CD4-positive, CD25-positive, alpha-beta regulatory T cell (primary cell): ENCODE data around the gene ZNF592. TPM values are rescaled to one million over a fixed set of nuclear protein-coding genes. Genes with fewer than 3 reads are reported as not detected.

Experiments
- ATAC-seq, 2 donors: fragments of 150-1000 bp; cut with Tn5 transposase; one replicate each; pipeline ENCODE4 v1.10.0; 2021; ENCODE audit warnings: low read depth in 2 of 2, moderate number of reproducible peaks in 2 of 2, moderate library complexity in 1 of 2
- DNase-seq, 3 donors: peaks; one replicate each; pipeline versions ENCODE4 v3.0.0 to v3.0.0-alpha.2; 2012 to 2022; ENCODE audit warnings: mixed read lengths in 1 of 3
- H3K27ac ChIP-seq: one replicate; pipeline ENCODE4 v1.7.0; 2013; ENCODE audit warnings: mild to moderate bottlenecking, low read length; ENCODE audit not compliant: insufficient read depth, poor library complexity, severe bottlenecking
- H3K27me3 ChIP-seq: one replicate; pipeline ENCODE4 v1.7.0; 2013; ENCODE audit warnings: low read length; ENCODE audit not compliant: control insufficient read depth, insufficient read depth
- H3K36me3 ChIP-seq: one replicate; pipeline ENCODE4 v1.7.0; 2013; ENCODE audit warnings: mild to moderate bottlenecking, low read length, moderate library complexity; ENCODE audit not compliant: control insufficient read depth, insufficient read depth
- H3K4me1 ChIP-seq: 2 replicates; pipeline ENCODE4 v1.7.0; 2013; ENCODE audit warnings: mild to moderate bottlenecking, low read length; ENCODE audit not compliant: insufficient read depth, control insufficient read depth, poor library complexity, severe bottlenecking
- H3K4me3 ChIP-seq: one replicate; pipeline ENCODE4 v1.7.0; 2013; ENCODE audit warnings: low read depth, mild to moderate bottlenecking, low read length, moderate library complexity
- H3K9me3 ChIP-seq, 2 experiments: 1 replicate in 1 of 2; 2 replicates in 1 of 2; pipeline ENCODE4 v1.7.0; 2013; ENCODE audit warnings: low read length in 2 of 2, mild to moderate bottlenecking in 1 of 2, moderate library complexity in 1 of 2; ENCODE audit not compliant: control insufficient read depth in 2 of 2
- H3K27ac Mint-ChIP-seq, 3 donors: one replicate each; pipeline ENCODE4 v1.8.0; 2020 to 2022; ENCODE audit warnings: mild to moderate bottlenecking in 3 of 3, mixed read lengths in 3 of 3, moderate library complexity in 2 of 3
- H3K27me3 Mint-ChIP-seq: one replicate; pipeline ENCODE4 v1.8.0; 2022; ENCODE audit warnings: mild to moderate bottlenecking, mixed read lengths
- H3K36me3 Mint-ChIP-seq: one replicate; pipeline ENCODE4 v1.8.0; 2020; ENCODE audit warnings: mixed read lengths
- H3K4me1 Mint-ChIP-seq, 4 donors: one replicate each; pipeline ENCODE4 v1.8.0; 2020 to 2022; ENCODE audit warnings: mixed read lengths in 4 of 4, mild to moderate bottlenecking in 1 of 4
- H3K4me3 Mint-ChIP-seq, 4 donors: one replicate each; pipeline ENCODE4 v1.8.0; 2020 to 2022; ENCODE audit warnings: mild to moderate bottlenecking in 4 of 4, mixed read lengths in 4 of 4, moderate library complexity in 3 of 4
- H3K9me3 Mint-ChIP-seq, 7 donors: one replicate each; pipeline ENCODE4 v1.8.0; 2020 to 2022; ENCODE audit warnings: mixed read lengths in 7 of 7, mild to moderate bottlenecking in 3 of 7, moderate library complexity in 2 of 7
- polyA plus RNA-seq, 4 donors: library from polyadenylated mRNA; unstranded; fragments of 300-500 nt; fragmentation: Illumina TruSeq; gene quantifications; one replicate each; pipeline ENCODE4 v1.2.3, GENCODE V29; 2021
- total RNA-seq: library from RNA; stranded (reverse); gene quantifications from one replicate; pipeline ENCODE4 v1.2.3, GENCODE V29; 2022

The ZNF592 gene
- total and polyA plus RNA-seq, 5 donors from 2014 or later = 3.8 to 39.8 (median 4.3) TPM

GRCh38 chr15:84855765-84856164 lies 107.4 kb downstream of the ZNF592 start:
- no peaks in the 10 kb centered on the region for H3K36me3 Mint-ChIP-seq
- H3K27ac Mint-ChIP-seq = peak overlapping the region in 1 of 3 donors; percentile 16
- Histone ChIP-seq H3K4me3 (no peak overlapping the region), H3K9me3 (no peaks in the 10 kb centered on the region), H3K27ac (no peak overlapping the region), H3K36me3 (no peaks in the 10 kb centered on the region), H3K4me1 (no peaks in the 10 kb centered on the region), H3K27me3 (no peaks in the 10 kb centered on the region)
- H3K4me3 Mint-ChIP-seq = no peak overlapping the region
- no peak for ATAC-seq
- peaks cover 0 to 2% (median 0%) of the 10 kb centered on the region in 7 donors for H3K9me3 Mint-ChIP-seq
- no peak for DNase-seq
- no peaks in the 10 kb centered on the region for H3K27me3 Mint-ChIP-seq
- H3K4me1 Mint-ChIP-seq = no peaks in the 10 kb centered on the region

Other genes with a start within 250 kb of the ZNF592 start
- gene ZSCAN2, start 147.6 kb upstream of the ZNF592 start, total RNA-seq = 4.8 TPM
- 10 to 100 TPM in 2 of 4 donors, 1 to 10 TPM in 2; 6.9 to 12.4 (median 9.4) TPM for gene ZSCAN2, start 147.6 kb upstream of the ZNF592 start, polyA plus RNA-seq
- 19.6 TPM for gene WDR73, start 94.3 kb upstream of the ZNF592 start, total RNA-seq
- gene WDR73, start 94.3 kb upstream of the ZNF592 start, polyA plus RNA-seq = 10 to 100 TPM; 12.9 to 19.2 (median 16.1) TPM
- 2.2 TPM for gene NMB, start 90.4 kb upstream of the ZNF592 start, total RNA-seq
- 1 to 10 TPM; 5.5 to 7.1 (median 6.7) TPM for gene NMB, start 90.4 kb upstream of the ZNF592 start, polyA plus RNA-seq
- 72.9 TPM for gene SEC11A, start 32.5 kb upstream of the ZNF592 start, total RNA-seq
- 100 to 1,000 TPM; 152 to 186 (median 163) TPM for gene SEC11A, start 32.5 kb upstream of the ZNF592 start, polyA plus RNA-seq
- 0.22 TPM for gene ALPK3, start 68.8 kb downstream of the ZNF592 start, total RNA-seq
- not detected for gene ALPK3, start 68.8 kb downstream of the ZNF592 start, polyA plus RNA-seq
- gene SLC28A1, start 136.1 kb downstream of the ZNF592 start, total RNA-seq = not detected
- gene SLC28A1, start 136.1 kb downstream of the ZNF592 start, polyA plus RNA-seq = not detected
- gene PDE8A, start 233.3 kb downstream of the ZNF592 start, total RNA-seq = 28.9 TPM
- 1 to 10 TPM; 2.0 to 4.9 (median 4.1) TPM for gene PDE8A, start 233.3 kb downstream of the ZNF592 start, polyA plus RNA-seq